GM12801 (cell line): Measurements from ENCODE around the gene RNF224.

Source experiments
- CTCF ChIP-seq: IDR thresholded peaks from one replicate; pipeline ENCODE4 v1.5.1; 2011; ENCODE audit warnings: control low read depth; ENCODE audit not compliant: insufficient read length; ENCODE audit errors: extremely low read depth

Gene RNF224

GRCh38 chr9:137189297-137190295 lies 37.7 kb upstream of the RNF224 start:
- TF ChIP-seq CTCF, result no peak

- TF ChIP-seq CTCF, result no peak
Measured at GRCh38 chr9:137190315-137190856, 36.9 kb upstream of the RNF224 start.

GRCh38 chr9:137191245-137191644 lies 36.1 kb upstream of the RNF224 start:
- no peak for TF ChIP-seq CTCF

- TF ChIP-seq CTCF, result no peak
Measured at GRCh38 chr9:137191691-137192447, 35.4 kb upstream of the RNF224 start.

GRCh38 chr9:137192448-137192780 lies 34.9 kb upstream of the RNF224 start:
- no peak for TF ChIP-seq CTCF

GRCh38 chr9:137192859-137193258 lies 34.4 kb upstream of the RNF224 start:
- TF ChIP-seq CTCF, result no peak

GRCh38 chr9:137193771-137194170 lies 33.5 kb upstream of the RNF224 start:
- no peak for TF ChIP-seq CTCF
